ENCODE measurements around the gene XBP1. TPM values are rescaled to one million over a fixed set of nuclear protein-coding genes. Genes with fewer than 3 reads are reported as not detected.
"Not testable (repeated sequence)": the region's sequence is repeated elsewhere in the genome, so short reads cannot be mapped to it uniquely, and the experiment has no call there.

XBP1 gene
- total and polyA plus RNA-seq, 4 donors, result 49.3 to 143 (median 95.5) TPM

DNA sequence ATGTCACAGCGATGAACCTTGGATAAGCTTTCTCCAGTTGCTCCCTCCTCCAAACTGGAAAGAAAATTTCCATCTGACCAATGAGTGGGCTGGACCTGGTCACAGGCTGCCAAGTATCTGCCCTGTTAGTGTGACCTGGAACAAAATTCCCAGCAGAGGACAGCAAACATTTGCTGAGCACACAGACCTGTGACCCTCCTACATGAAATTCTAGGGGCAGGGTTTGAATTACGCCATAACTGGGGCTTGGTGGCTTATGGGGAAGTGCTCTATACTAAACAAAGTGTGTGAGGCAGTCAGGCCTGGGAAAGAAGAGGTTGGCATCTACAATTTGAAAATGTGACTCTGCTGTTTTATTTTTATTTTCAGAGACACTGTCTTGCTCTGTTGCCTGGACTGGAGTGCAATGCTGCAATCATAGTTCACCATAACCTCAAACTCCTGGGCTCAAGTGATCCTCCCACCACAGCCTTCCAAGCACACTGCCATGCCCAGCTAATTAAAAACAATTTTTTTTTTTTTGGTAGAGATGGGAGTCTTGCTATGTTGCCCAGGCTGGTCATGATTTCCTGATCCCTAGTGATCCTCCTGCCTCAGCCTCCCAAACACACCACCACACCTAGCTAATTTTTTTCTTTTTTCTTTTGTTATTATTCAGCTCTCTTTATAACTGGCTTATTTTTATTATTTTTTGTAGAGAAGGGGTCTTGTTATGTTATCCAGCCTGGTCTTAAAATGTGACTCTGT lies 13.6 kb upstream of the XBP1 start:
- Histone ChIP-seq H3K27me3 (ENCODE audit: control insufficient read depth in 1 of 2, insufficient read depth in 2 of 2, low read length in 1 of 2) (no peaks in the 10 kb centered on the region), H3K9me3 (ENCODE audit: control insufficient read depth, low read length) (no peaks in the 10 kb centered on the region), H3K27ac (ENCODE audit: low read depth in 1 of 2, low read length in 2 of 2) (no peak overlapping the region), H3K4me1 (ENCODE audit: control insufficient read depth in 1 of 2, insufficient read depth in 2 of 2, low read length in 2 of 2) (no peaks in the 10 kb centered on the region), H3K4me3 (ENCODE audit: low read length in 2 of 2) (no peak overlapping the region), H3K36me3 (ENCODE audit: control insufficient read depth in 1 of 2, insufficient read depth in 2 of 2, low read length in 1 of 2) (no peaks in the 10 kb centered on the region)
- DNase-seq (peak in 1 of 2 donors; percentile 63), ATAC-seq (ENCODE audit: low FRiP score) (peak; percentile 46)
- intact Hi-C loops (cut with DNase I), result no loop called here
- WGBS, 2 donors, result 88 to 90% methylated on average over 2 of the region's 2 CpGs

DNA sequence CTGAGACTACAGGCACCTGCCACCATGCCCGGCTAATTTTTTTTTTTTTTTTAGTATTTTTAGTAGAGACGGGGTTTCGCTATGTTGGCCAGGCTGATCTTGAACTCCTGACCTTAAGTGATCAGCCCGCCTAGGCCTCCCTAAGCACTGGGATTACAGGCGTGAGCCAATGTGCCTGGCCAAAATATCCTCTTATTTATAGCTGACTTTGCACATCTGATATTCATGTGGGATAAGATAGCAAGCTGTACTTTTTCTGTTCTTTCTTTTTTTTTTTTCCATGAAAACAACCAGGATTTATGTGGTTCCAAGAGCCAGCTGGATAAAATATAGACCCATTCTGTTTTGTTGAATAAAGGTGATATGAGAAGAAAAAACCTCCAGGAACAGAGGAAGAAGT lies 12.1 kb upstream of the XBP1 start:
- intact Hi-C loops (cut with DNase I), result no loop called here
- DNase-seq (no peak), ATAC-seq (ENCODE audit: low FRiP score) (no peak)
- Histone ChIP-seq H3K36me3 (ENCODE audit: control insufficient read depth in 1 of 2, insufficient read depth in 2 of 2, low read length in 1 of 2) (no peaks in the 10 kb centered on the region), H3K27me3 (ENCODE audit: control insufficient read depth in 1 of 2, insufficient read depth in 2 of 2, low read length in 1 of 2) (no peaks in the 10 kb centered on the region), H3K4me1 (ENCODE audit: control insufficient read depth in 1 of 2, insufficient read depth in 2 of 2, low read length in 2 of 2) (no peaks in the 10 kb centered on the region), H3K27ac (ENCODE audit: low read depth in 1 of 2, low read length in 2 of 2) (no peak overlapping the region), H3K4me3 (ENCODE audit: low read length in 2 of 2) (no peak overlapping the region), H3K9me3 (ENCODE audit: control insufficient read depth, low read length) (no peaks in the 10 kb centered on the region)
- 72 to 73% methylated on average over 5 of the region's 5 CpGs for WGBS, 2 donors

GRCh38 chr22:28810821-28811491 lies 10.6 kb upstream of the XBP1 start:
- intact Hi-C loops (cut with DNase I), result no loop called here
- no peaks in the 10 kb centered on the region for H3K36me3 ChIP-seq (ENCODE audit: control insufficient read depth in 1 of 2, insufficient read depth in 2 of 2, low read length in 1 of 2)
- no peaks in the 10 kb centered on the region for H3K9me3 ChIP-seq (ENCODE audit: control insufficient read depth, low read length)
- no peaks in the 10 kb centered on the region for H3K27me3 ChIP-seq (ENCODE audit: control insufficient read depth in 1 of 2, insufficient read depth in 2 of 2, low read length in 1 of 2)
- H3K27ac ChIP-seq (ENCODE audit: low read depth in 1 of 2, low read length in 2 of 2), result no peak overlapping the region
- H3K4me3 ChIP-seq (ENCODE audit: low read length in 2 of 2), result no peak overlapping the region
- 87 to 89% methylated on average over 13 of the region's 13 CpGs for WGBS, 2 donors
- no peak for DNase-seq
- ATAC-seq (ENCODE audit: low FRiP score), result no peak
- H3K4me1 ChIP-seq (ENCODE audit: control insufficient read depth in 1 of 2, insufficient read depth in 2 of 2, low read length in 2 of 2), result no peaks in the 10 kb centered on the region

DNA sequence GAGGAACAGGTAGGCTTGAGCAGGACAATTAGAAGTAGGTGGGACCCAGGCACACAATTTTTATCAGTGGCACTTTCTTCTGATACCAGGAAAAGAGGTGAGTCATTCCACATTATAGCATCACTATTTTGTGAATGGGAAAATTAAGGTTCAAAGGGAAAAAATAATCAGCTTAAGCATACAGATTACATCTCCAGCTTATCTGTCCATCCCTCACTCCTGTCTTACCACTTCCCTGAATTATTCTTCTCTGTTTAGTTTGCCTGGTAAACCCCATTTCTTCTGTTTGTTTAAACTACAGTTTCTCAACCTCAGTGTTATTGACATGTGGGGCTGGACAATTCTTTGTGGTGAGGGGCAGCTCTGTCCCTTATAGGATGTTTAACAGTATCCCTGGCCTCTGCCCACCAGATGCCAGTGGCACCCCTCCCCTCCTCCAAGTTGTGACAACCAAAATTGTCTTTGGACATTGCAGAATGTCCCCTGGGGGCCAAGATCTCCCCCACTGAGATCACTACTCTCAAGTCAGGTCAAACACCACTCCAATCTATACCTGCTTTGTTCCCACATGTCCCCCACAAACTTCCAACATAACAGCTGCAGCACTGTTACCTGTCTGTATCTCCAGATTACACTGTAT lies 8.5 kb upstream of the XBP1 start:
- intact Hi-C loops (cut with DNase I), result no loop called here
- Histone ChIP-seq H3K9me3 (ENCODE audit: control insufficient read depth, low read length) (no peaks in the 10 kb centered on the region), H3K27me3 (ENCODE audit: control insufficient read depth in 1 of 2, insufficient read depth in 2 of 2, low read length in 1 of 2) (no peaks in the 10 kb centered on the region), H3K27ac (ENCODE audit: low read depth in 1 of 2, low read length in 2 of 2) (no peak overlapping the region), H3K36me3 (ENCODE audit: control insufficient read depth in 1 of 2, insufficient read depth in 2 of 2, low read length in 1 of 2) (no peaks in the 10 kb centered on the region), H3K4me3 (ENCODE audit: low read length in 2 of 2) (no peak overlapping the region), H3K4me1 (ENCODE audit: control insufficient read depth in 1 of 2, insufficient read depth in 2 of 2, low read length in 2 of 2) (no peaks in the 10 kb centered on the region)
- ATAC-seq (ENCODE audit: low FRiP score) (no peak), DNase-seq (no peak)

GRCh38 chr22:28805426-28805825 lies 5.1 kb upstream of the XBP1 start:
- H3K4me1 ChIP-seq (ENCODE audit: control insufficient read depth in 1 of 2, insufficient read depth in 2 of 2, low read length in 2 of 2); intact Hi-C loops (cut with DNase I); H3K9me3 ChIP-seq (ENCODE audit: control insufficient read depth, low read length); H3K27ac ChIP-seq (ENCODE audit: low read depth in 1 of 2, low read length in 2 of 2); ATAC-seq (ENCODE audit: low FRiP score); H3K36me3 ChIP-seq (ENCODE audit: control insufficient read depth in 1 of 2, insufficient read depth in 2 of 2, low read length in 1 of 2); H3K27me3 ChIP-seq (ENCODE audit: control insufficient read depth in 1 of 2, insufficient read depth in 2 of 2, low read length in 1 of 2); H3K4me3 ChIP-seq (ENCODE audit: low read length in 2 of 2); DNase-seq: not testable (repeated sequence)
- WGBS, 2 donors, result 95 to 97% methylated on average over 5 of the region's 5 CpGs

- H3K36me3 ChIP-seq (ENCODE audit: control insufficient read depth in 1 of 2, insufficient read depth in 2 of 2, low read length in 1 of 2), result no peaks in the 10 kb centered on the region
- H3K27ac ChIP-seq (ENCODE audit: low read depth in 1 of 2, low read length in 2 of 2), result no peak overlapping the region
- no peaks in the 10 kb centered on the region for H3K27me3 ChIP-seq (ENCODE audit: control insufficient read depth in 1 of 2, insufficient read depth in 2 of 2, low read length in 1 of 2)
- no peaks in the 10 kb centered on the region for H3K9me3 ChIP-seq (ENCODE audit: control insufficient read depth, low read length)
- no peak for ATAC-seq (ENCODE audit: low FRiP score)
- WGBS, 2 donors, result 73 to 77% methylated on average over 7 of the region's 7 CpGs
- intact Hi-C loops (cut with DNase I), result no loop called here
- peaks cover 0 to 4% of the 10 kb centered on the region in 2 donors for H3K4me1 ChIP-seq (ENCODE audit: control insufficient read depth in 1 of 2, insufficient read depth in 2 of 2, low read length in 2 of 2)
- DNase-seq, result no peak
- no peak overlapping the region for H3K4me3 ChIP-seq (ENCODE audit: low read length in 2 of 2)
Observed at GRCh38 chr22:28802595-28803123, 2.3 kb upstream of the XBP1 start.

DNA sequence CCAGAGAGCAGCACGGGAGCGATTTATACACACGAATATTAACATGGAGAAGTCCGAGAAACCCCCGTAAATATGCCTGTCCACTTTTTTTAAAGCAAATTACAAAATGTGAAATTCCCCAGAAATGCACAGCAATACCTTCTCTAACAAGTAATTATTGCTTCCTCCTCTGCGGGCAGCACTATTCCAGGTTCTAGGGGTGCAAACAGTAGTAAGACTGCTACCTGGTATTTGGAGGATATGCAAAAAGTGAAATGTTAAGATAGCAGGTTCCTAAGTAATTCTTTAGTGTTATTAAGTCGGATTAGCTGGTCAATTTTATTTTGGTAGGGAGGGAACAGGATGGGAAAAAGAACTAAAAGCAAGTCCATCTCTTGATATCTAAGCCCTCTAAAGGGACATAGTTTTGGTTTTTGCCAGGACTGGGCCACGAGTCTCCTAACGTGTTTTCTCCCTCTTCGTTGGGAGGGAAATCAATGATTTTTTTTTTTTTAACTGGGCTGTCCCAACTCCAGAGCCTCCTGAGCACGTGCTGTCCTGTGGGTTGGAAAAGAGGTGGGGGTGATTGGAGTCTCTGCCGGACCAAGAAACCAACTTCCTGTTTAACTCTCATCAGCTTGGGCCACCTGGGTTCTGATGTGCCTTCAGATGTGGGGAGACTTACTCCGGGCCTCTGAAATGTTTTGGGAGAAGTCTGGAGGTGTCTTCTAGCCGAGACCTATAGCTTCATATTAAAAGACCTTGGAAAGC lies 1.7 kb upstream of the XBP1 start:
- no peaks in the 10 kb centered on the region for H3K27me3 ChIP-seq (ENCODE audit: control insufficient read depth in 1 of 2, insufficient read depth in 2 of 2, low read length in 1 of 2)
- peak overlapping the region in 1 of 2 donors; percentile 14 for H3K4me3 ChIP-seq (ENCODE audit: low read length in 2 of 2)
- no peaks in the 10 kb centered on the region for H3K9me3 ChIP-seq (ENCODE audit: control insufficient read depth, low read length)
- DNase-seq (no peak), ATAC-seq (ENCODE audit: low FRiP score) (no peak)
- H3K27ac ChIP-seq (ENCODE audit: low read depth in 1 of 2, low read length in 2 of 2), result no peak overlapping the region
- peaks cover 0 to 4% of the 10 kb centered on the region in 2 donors for H3K4me1 ChIP-seq (ENCODE audit: control insufficient read depth in 1 of 2, insufficient read depth in 2 of 2, low read length in 2 of 2)
- WGBS, 2 donors, result 48 to 52% methylated on average over 14 of the region's 14 CpGs
- intact Hi-C loops (cut with DNase I), result loop anchor here in 1 of 2 donors (2.0 kb wide), 1 partner anchor 29 kb away; the partner anchor contains the start of gene CCDC117
- no peaks in the 10 kb centered on the region for H3K36me3 ChIP-seq (ENCODE audit: control insufficient read depth in 1 of 2, insufficient read depth in 2 of 2, low read length in 1 of 2)

GRCh38 chr22:28799606-28800307 lies 612 bp downstream of the XBP1 start:
- intact Hi-C loops (cut with DNase I), result loop anchor here in 1 of 2 donors (1.0 to 2.0 kb wide), 2 partner anchors 27 to 57 kb away; partner anchors contain the start of genes CCDC117 and HSCB
- WGBS, 2 donors, result 0 to 1% methylated on average over 24 to 31 of the region's 31 CpGs
- H3K27ac ChIP-seq (ENCODE audit: low read depth in 1 of 2, low read length in 2 of 2), result peak overlapping the region; percentile 97 to 100
- peak overlapping the region; percentile 54 to 91 for H3K4me3 ChIP-seq (ENCODE audit: low read length in 2 of 2)
- peaks cover 5 to 9% of the 10 kb centered on the region in 2 donors for H3K36me3 ChIP-seq (ENCODE audit: control insufficient read depth in 1 of 2, insufficient read depth in 2 of 2, low read length in 1 of 2)
- DNase-seq (peak; percentile 79 to 92), ATAC-seq (ENCODE audit: low FRiP score) (peak; percentile 92)
- no peaks in the 10 kb centered on the region for H3K27me3 ChIP-seq (ENCODE audit: control insufficient read depth in 1 of 2, insufficient read depth in 2 of 2, low read length in 1 of 2)
- peaks cover 0 to 4% of the 10 kb centered on the region in 2 donors for H3K4me1 ChIP-seq (ENCODE audit: control insufficient read depth in 1 of 2, insufficient read depth in 2 of 2, low read length in 2 of 2)
- no peaks in the 10 kb centered on the region for H3K9me3 ChIP-seq (ENCODE audit: control insufficient read depth, low read length)

Data from aorta (tissue), 5 donors.